Neuronal stem cell (in vitro differentiated cells): ENCODE results near the gene MRPL18.
"Not testable (repeated sequence)": the region's sequence is repeated elsewhere in the genome, so short reads cannot be mapped to it uniquely, and the experiment has no call there.

ENCODE experiments used
- DNase-seq: peaks from one replicate; pipeline ENCODE4 v3.0.0-alpha.2; 2013; ENCODE audit warnings: low spot score
- H2AFZ ChIP-seq: one replicate; pipeline ENCODE4 v1.6.1; 2013; ENCODE audit warnings: mild to moderate bottlenecking, low read length, inconsistent platforms
- H2AK5ac ChIP-seq: 2 replicates; pipeline ENCODE4 v1.6.1; 2013; ENCODE audit warnings: low read depth, mild to moderate bottlenecking, inconsistent platforms, low read length, moderate library complexity, mixed read lengths
- H2BK120ac ChIP-seq: 2 replicates; pipeline ENCODE4 v1.6.1; 2013; ENCODE audit warnings: low read depth, mild to moderate bottlenecking, inconsistent platforms, low read length, moderate library complexity, mixed read lengths
- H2BK12ac ChIP-seq: one replicate; pipeline ENCODE4 v1.6.1; 2013; ENCODE audit warnings: low read length, inconsistent platforms
- H2BK15ac ChIP-seq: 2 replicates; pipeline ENCODE4 v1.6.1; 2013; ENCODE audit warnings: mild to moderate bottlenecking, low read length, inconsistent platforms, mixed read lengths
- H2BK5ac ChIP-seq: one replicate; pipeline ENCODE4 v1.6.1; 2013; ENCODE audit warnings: inconsistent platforms, mild to moderate bottlenecking, low read length, moderate library complexity
- H3K14ac ChIP-seq: one replicate; pipeline ENCODE4 v1.6.1; 2013; ENCODE audit warnings: low read length, inconsistent platforms
- H3K18ac ChIP-seq: 2 replicates; pipeline ENCODE4 v1.6.1; 2013; ENCODE audit warnings: low read length, inconsistent platforms
- H3K23ac ChIP-seq: 2 replicates; pipeline ENCODE4 v1.6.1; 2013; ENCODE audit warnings: low read depth, mild to moderate bottlenecking, mixed read lengths, low read length, inconsistent platforms; ENCODE audit not compliant: poor library complexity
- H3K27ac ChIP-seq: replicated peaks from 3 replicates; pipeline ENCODE4 v1.5.1; 2013; ENCODE audit warnings: low read length, inconsistent platforms
- H3K27me3 ChIP-seq, 3 experiments: 2 replicates each; pipeline ENCODE4 v1.6.1; 2013; ENCODE audit warnings: low read length in 3 of 3, mild to moderate bottlenecking in 2 of 3, inconsistent platforms in 1 of 3, low read depth in 1 of 3, mixed read lengths in 1 of 3, moderate library complexity in 1 of 3; ENCODE audit not compliant: control insufficient read depth in 3 of 3, insufficient read depth in 3 of 3
- H3K36me3 ChIP-seq, 2 donors: replicated peaks in 1 of 2; 2 replicates each; pipeline ENCODE4 v1.6.1; 2013; ENCODE audit warnings: low read length in 2 of 2; ENCODE audit not compliant: control insufficient read depth in 2 of 2, insufficient read depth in 2 of 2
- H3K4ac ChIP-seq: 2 replicates; pipeline ENCODE4 v1.6.1; 2013; ENCODE audit warnings: inconsistent platforms, mild to moderate bottlenecking, low read length, moderate library complexity
- H3K4me1 ChIP-seq, 2 donors: 1 replicate in 1 of 2; 2 replicates in 1 of 2; pipeline ENCODE4 v1.6.1; 2013; ENCODE audit warnings: low read length in 2 of 2, low read depth in 1 of 2; ENCODE audit not compliant: control insufficient read depth in 2 of 2, insufficient read depth in 1 of 2
- H3K4me2 ChIP-seq: one replicate; pipeline ENCODE4 v1.6.1; 2013; ENCODE audit warnings: mild to moderate bottlenecking, low read length, inconsistent platforms; ENCODE audit not compliant: insufficient read depth, poor library complexity, severe bottlenecking
- H3K4me3 ChIP-seq, 2 donors: 2 replicates each; pipeline ENCODE4 v1.5.1; 2013; ENCODE audit warnings: low read length in 2 of 2, mild to moderate bottlenecking in 2 of 2, inconsistent platforms in 1 of 2, moderate library complexity in 1 of 2
- H3K79me1 ChIP-seq: one replicate; pipeline ENCODE4 v1.6.1; 2013; ENCODE audit warnings: low read depth, mild to moderate bottlenecking, inconsistent platforms, low read length, moderate library complexity
- H3K9ac ChIP-seq: one replicate; pipeline ENCODE4 v1.6.1; 2013; ENCODE audit warnings: mild to moderate bottlenecking, low read depth, low read length, inconsistent platforms; ENCODE audit not compliant: poor library complexity
- H3K9me3 ChIP-seq, 2 donors: replicated peaks in 1 of 2; 2 replicates each; pipeline versions ENCODE3 to v1.6.1; 2013; ENCODE audit warnings: low read length in 2 of 2, mild to moderate bottlenecking in 2 of 2, inconsistent platforms in 1 of 2, low read depth in 1 of 2, mixed read lengths in 1 of 2, moderate library complexity in 1 of 2; ENCODE audit not compliant: control insufficient read depth in 2 of 2, insufficient read depth in 1 of 2
- H4K8ac ChIP-seq: one replicate; pipeline ENCODE4 v1.6.1; 2013; ENCODE audit warnings: low read depth, mild to moderate bottlenecking, inconsistent platforms, low read length, moderate library complexity
- H4K91ac ChIP-seq: one replicate; pipeline ENCODE4 v1.6.1; 2013; ENCODE audit warnings: low read length, low read depth, mild to moderate bottlenecking, inconsistent platforms; ENCODE audit not compliant: poor library complexity
- WGBS, 2 donors: extraction: QIAGEN DNeasy Blood & Tissue Kit; methylation state at CpG; one replicate each; pipeline ENCODE4 v1.1.7; 2013; ENCODE audit warnings: missing lambda C conversion rate in 2 of 2, mixed read lengths in 1 of 2; ENCODE audit not compliant: insufficient read length in 2 of 2, insufficient replicate concordance in 1 of 2; ENCODE audit errors: extremely low coverage in 2 of 2; 5-methylcytosine and 5-hydroxymethylcytosine counted together

The MRPL18 gene

DNA sequence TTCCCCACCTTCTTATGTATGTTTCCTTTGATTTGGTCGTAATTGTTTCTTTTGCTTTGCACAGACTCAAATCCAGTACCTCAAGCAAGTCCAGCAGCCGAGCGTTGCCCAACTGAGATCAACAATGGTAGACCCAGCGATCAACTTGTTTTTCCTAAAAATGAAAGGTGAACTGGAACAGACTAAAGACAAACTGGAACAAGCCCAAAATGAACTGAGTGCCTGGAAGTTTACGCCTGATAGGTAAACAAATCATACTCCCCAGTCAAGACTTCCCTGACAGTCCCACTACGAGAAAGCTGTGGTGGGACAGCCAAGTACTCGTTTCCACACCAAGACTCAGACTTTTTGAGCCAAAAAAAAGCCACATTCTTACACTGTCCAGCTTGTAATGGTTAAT is 42.1 kb upstream of the MRPL18 start:
- not testable (repeated sequence) for H3K79me1 ChIP-seq, H2BK5ac ChIP-seq, H2BK15ac ChIP-seq, H3K27ac ChIP-seq, H3K4me2 ChIP-seq, H3K4ac ChIP-seq, DNase-seq, H3K4me1 ChIP-seq, H2BK12ac ChIP-seq, H3K9me3 ChIP-seq, H3K14ac ChIP-seq, H4K91ac ChIP-seq, H4K8ac ChIP-seq, H3K27me3 ChIP-seq, H3K23ac ChIP-seq, H3K18ac ChIP-seq, H3K9ac ChIP-seq, H2BK120ac ChIP-seq, H2AK5ac ChIP-seq, H3K4me3 ChIP-seq, H2AFZ ChIP-seq
- peaks cover 33 to 100% of the 10 kb centered on the region in 2 donors for H3K36me3 ChIP-seq
- WGBS, 2 donors: no CpG with 5 or more reads among the region's 7 CpGs

- Histone ChIP-seq H3K27me3 (no peaks in the 10 kb centered on the region), H3K9ac (no peak overlapping the region), H2AK5ac (no peak overlapping the region), H3K4me2 (no peak overlapping the region), H3K18ac (no peak overlapping the region), H2BK12ac (no peak overlapping the region), H3K4ac (no peak overlapping the region), H4K91ac (no peak overlapping the region), H4K8ac (no peak overlapping the region), H3K9me3 (no peaks in the 10 kb centered on the region), H2AFZ (no peak overlapping the region), H3K36me3 (peaks cover 30 to 100% of the 10 kb centered on the region in 2 donors), H2BK15ac (no peak overlapping the region), H2BK120ac (no peak overlapping the region), H2BK5ac (no peak overlapping the region), H3K27ac (no peak overlapping the region), H3K14ac (no peak overlapping the region), H3K4me3 (no peak overlapping the region), H3K4me1 (no peaks in the 10 kb centered on the region), H3K23ac (no peak overlapping the region), H3K79me1 (no peaks in the 10 kb centered on the region)
- DNase-seq: no peak
- WGBS, 2 donors: no CpG with 5 or more reads among the region's 3 CpGs
Measured at GRCh38 chr6:159751448-159751847, 38.8 kb upstream of the MRPL18 start.

DNA sequence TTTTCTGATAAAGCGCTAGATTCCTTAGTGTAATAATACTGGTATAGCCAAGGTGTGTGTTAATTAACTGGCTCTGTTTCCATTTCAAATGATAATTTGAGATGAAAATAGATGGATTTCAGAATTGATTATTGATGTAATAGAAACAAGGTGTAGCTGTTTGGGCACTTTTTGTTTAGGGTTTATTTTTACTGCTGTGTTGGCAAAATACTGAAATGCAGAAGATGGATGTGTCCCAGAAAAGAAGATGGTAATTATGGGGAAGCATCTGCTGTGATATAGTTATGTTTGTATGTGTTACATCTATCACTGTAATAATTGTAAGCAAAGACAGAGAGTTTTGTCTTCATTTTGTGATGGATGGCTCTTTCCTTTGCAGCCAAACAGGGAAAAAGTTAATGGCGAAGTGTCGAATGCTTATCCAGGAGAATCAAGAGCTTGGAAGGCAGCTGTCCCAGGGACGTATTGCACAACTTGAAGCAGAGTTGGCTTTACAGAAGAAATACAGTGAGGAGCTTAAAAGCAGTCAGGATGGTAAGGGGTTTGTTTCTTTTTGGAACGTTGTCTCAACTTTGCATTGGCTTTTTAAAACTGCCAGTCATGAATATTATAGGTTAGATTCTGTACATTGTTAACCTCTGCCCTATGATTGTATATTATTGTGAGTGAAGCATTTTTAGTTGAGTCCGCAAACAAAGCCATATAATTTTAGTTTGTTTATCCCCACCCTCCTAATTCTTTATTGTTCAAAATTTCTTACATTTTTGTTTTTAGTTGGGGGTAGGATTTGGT is 37.0 kb upstream of the MRPL18 start:
- H3K27ac ChIP-seq: no peak overlapping the region
- no peaks in the 10 kb centered on the region for H3K27me3 ChIP-seq
- peaks cover 28 to 100% of the 10 kb centered on the region in 2 donors for H3K36me3 ChIP-seq
- no peak for DNase-seq
- H4K8ac ChIP-seq: no peak overlapping the region
- no peak overlapping the region for H2AK5ac ChIP-seq
- H3K9me3 ChIP-seq: no peaks in the 10 kb centered on the region
- no peak overlapping the region for H3K4ac ChIP-seq
- H3K18ac ChIP-seq: no peak overlapping the region
- no peak overlapping the region for H2AFZ ChIP-seq
- H3K14ac ChIP-seq: no peak overlapping the region
- H3K9ac ChIP-seq: no peak overlapping the region
- H4K91ac ChIP-seq: no peak overlapping the region
- H3K23ac ChIP-seq: no peak overlapping the region
- no CpG with 5 or more reads among the region's 6 CpGs for WGBS, 2 donors
- no peak overlapping the region for H3K4me3 ChIP-seq
- H3K79me1 ChIP-seq: no peaks in the 10 kb centered on the region
- H3K4me2 ChIP-seq: no peak overlapping the region
- H2BK120ac ChIP-seq: no peak overlapping the region
- no peak overlapping the region for H2BK12ac ChIP-seq
- H2BK5ac ChIP-seq: no peak overlapping the region
- H2BK15ac ChIP-seq: no peak overlapping the region
- H3K4me1 ChIP-seq: no peaks in the 10 kb centered on the region

DNA sequence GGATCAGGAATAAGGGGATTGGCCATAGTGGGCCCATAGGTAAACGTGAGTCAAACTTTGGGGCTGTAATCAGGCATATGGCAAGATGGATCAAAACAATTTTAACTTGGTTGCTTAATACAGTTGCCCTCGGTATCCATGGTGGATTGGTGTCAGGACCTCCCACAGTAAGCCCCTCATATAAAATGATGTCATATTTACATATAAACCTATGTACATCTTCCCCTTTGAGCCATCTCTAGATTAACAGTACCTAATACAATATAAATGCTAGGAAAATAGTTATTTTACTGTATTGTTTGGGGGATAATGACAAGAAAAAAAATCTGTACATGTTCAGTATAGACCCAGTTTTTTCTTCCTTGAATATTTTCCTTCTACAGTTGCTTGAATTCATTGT is 35.9 kb upstream of the MRPL18 start:
- Histone ChIP-seq H2AFZ (no peak overlapping the region), H2BK12ac (no peak overlapping the region), H2AK5ac (no peak overlapping the region), H3K23ac (no peak overlapping the region), H2BK120ac (no peak overlapping the region), H2BK15ac (no peak overlapping the region), H3K9ac (no peak overlapping the region), H4K8ac (no peak overlapping the region), H3K4ac (no peak overlapping the region), H3K27me3 (no peaks in the 10 kb centered on the region), H3K27ac (no peak overlapping the region), H3K4me1 (no peaks in the 10 kb centered on the region), H3K4me2 (no peak overlapping the region), H3K18ac (no peak overlapping the region), H3K79me1 (no peaks in the 10 kb centered on the region), H3K9me3 (no peaks in the 10 kb centered on the region), H2BK5ac (no peak overlapping the region), H3K36me3 (peaks cover 30 to 96% of the 10 kb centered on the region in 2 donors), H4K91ac (no peak overlapping the region), H3K14ac (no peak overlapping the region), H3K4me3 (no peak overlapping the region)
- no CpG with 5 or more reads among the region's 2 CpGs for WGBS, 2 donors
- DNase-seq: no peak
